ENCODE results near the gene MAK. TPM values are rescaled to one million over a fixed set of nuclear protein-coding genes. Genes with fewer than 3 reads are reported as not detected.
A peak's percentile ranks its signal among the peaks of the same experiment; 100 is the strongest.
"Not testable (repeated sequence)": the region's sequence is repeated elsewhere in the genome, so short reads cannot be mapped to it uniquely, and the experiment has no call there.

MAK gene
- total RNA-seq, 1 experiment from 2014 or later: 0.22 TPM

- BruUV-seq (replicated peaks); H3K9me2 ChIP-seq (ENCODE audit: insufficient read depth); RAD21 ChIA-PET (ENCODE audit: low non-redundant PET in 1 of 2, low total read pairs in 2 of 2, uncharacterized antibody in 2 of 2, unreplicated experiment in 2 of 2); H3K9ac ChIP-seq (ENCODE audit: low read length); H4K20me1 ChIP-seq (ENCODE audit: insufficient read depth); intact Hi-C loops (cut with micrococcal nuclease); H3K4me3 ChIP-seq (replicated peaks in 1 of 2; ENCODE audit: low read depth in 1 of 2, low read length in 2 of 2); H3K36me3 ChIP-seq (ENCODE audit: control insufficient read depth in 1 of 2, insufficient read depth in 2 of 2, low read length in 2 of 2); H2AFZ ChIP-seq (ENCODE audit: low read depth, low read length, poor library complexity, severe bottlenecking); H3K9me3 ChIP-seq (ENCODE audit: control insufficient read depth in 1 of 2, insufficient read depth in 1 of 2, low read depth in 1 of 2, low read length in 2 of 2); H3K27ac ChIP-seq (ENCODE audit: low read depth, low read length); DNase-seq (ENCODE audit: low read depth, low spot score); ATAC-seq; H3K27me3 ChIP-seq (ENCODE audit: insufficient read depth, low read length): not testable (repeated sequence)
- ChIA-PET CTCF (interaction anchor here (1.1 kb wide), 1 partner anchor 211 kb away, joined by 3 read pairs; no protein-coding TSS in a partner anchor), POLR2A (interaction anchor here (1.6 kb wide), 1 partner anchor 10 kb away, joined by 3 read pairs; no protein-coding TSS in a partner anchor)
- peaks cover 12% of the 10 kb centered on the region for H3K79me2 ChIP-seq (ENCODE audit: insufficient read depth, low read length)
- H3K4me1 ChIP-seq (ENCODE audit: control insufficient read depth in 1 of 2, insufficient read depth in 2 of 2, low read length in 2 of 2): peaks cover 12 to 21% of the 10 kb centered on the region in 2 experiments; a peak in 3 of 4 replicates
- peak overlapping the region; percentile 80 for H3K4me2 ChIP-seq (ENCODE audit: low read length)
Observed at GRCh38 chr6:10720960-10721849, 117.1 kb downstream of the MAK start.

DNA sequence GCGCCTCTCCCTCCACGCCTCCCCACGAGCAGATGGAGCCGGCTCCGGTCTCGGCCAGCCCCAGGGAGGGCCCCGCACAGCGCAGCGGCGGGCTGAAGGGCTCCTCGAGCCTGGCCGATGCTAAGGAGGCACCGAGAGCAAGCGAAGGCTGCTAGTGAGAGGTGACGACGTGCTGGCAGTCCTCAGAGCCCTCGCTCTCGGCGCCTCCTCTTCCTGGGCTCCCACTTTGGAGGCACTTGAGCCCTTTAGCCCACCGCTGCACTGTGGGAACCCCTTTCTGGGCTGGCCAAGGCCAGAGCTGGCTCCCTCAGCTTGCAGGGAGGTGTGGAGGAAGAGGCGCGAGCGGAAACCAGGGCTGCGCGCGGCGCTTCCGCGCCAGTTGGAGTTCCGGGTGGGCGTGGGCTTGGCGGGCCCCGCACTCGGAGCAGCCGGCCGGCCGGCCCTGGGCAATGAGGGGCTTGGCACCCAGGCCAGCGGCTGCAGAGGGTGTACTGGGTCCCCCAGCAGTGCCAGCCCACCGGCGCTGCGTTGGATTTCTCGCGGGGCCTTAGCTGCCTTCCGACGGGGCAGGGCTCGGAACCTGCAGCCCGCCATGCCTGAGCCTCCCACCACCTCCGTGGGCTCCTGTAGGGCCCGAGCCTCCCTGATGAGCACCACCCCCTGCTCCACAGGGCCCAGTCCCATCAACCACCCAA lies 117.9 kb downstream of the MAK start:
- no peaks in the 10 kb centered on the region for H3K36me3 ChIP-seq (ENCODE audit: control insufficient read depth in 1 of 2, insufficient read depth in 2 of 2, low read length in 2 of 2)
- H3K4me3 ChIP-seq (replicated peaks in 1 of 2; ENCODE audit: low read depth in 1 of 2, low read length in 2 of 2): no peak overlapping the region
- H3K4me2 ChIP-seq (ENCODE audit: low read length): no peak overlapping the region
- POLR2A ChIA-PET: no interaction called here
- H4K20me1 ChIP-seq (ENCODE audit: insufficient read depth): no peaks in the 10 kb centered on the region
- no TSS peak for BruUV-seq (replicated peaks)
- no peaks in the 10 kb centered on the region for H3K9me2 ChIP-seq (ENCODE audit: insufficient read depth)
- H3K27ac ChIP-seq (ENCODE audit: low read depth, low read length): no peak overlapping the region; the same call in 1 of the 2 replicates
- CTCF ChIA-PET: interaction anchor here (1.1 kb wide), 1 partner anchor 210 kb away, joined by 3 read pairs; no protein-coding TSS in a partner anchor
- H3K79me2 ChIP-seq (ENCODE audit: insufficient read depth, low read length): peaks cover 12% of the 10 kb centered on the region
- peaks cover 0 to 10% of the 10 kb centered on the region in 2 experiments; a peak in 1 of 4 replicates for H3K9me3 ChIP-seq (ENCODE audit: control insufficient read depth in 1 of 2, insufficient read depth in 1 of 2, low read depth in 1 of 2, low read length in 2 of 2)
- ATAC-seq (no peak), DNase-seq (ENCODE audit: low read depth, low spot score) (no peak)
- intact Hi-C loops (cut with micrococcal nuclease): no loop called here
- H3K27me3 ChIP-seq (ENCODE audit: insufficient read depth, low read length): no peaks in the 10 kb centered on the region
- H3K9ac ChIP-seq (ENCODE audit: low read length): no peak overlapping the region
- RAD21 ChIA-PET (ENCODE audit: low non-redundant PET in 1 of 2, low total read pairs in 2 of 2, uncharacterized antibody in 2 of 2, unreplicated experiment in 2 of 2): no interaction called here
- no peak overlapping the region for H2AFZ ChIP-seq (ENCODE audit: low read depth, low read length, poor library complexity, severe bottlenecking)
- H3K4me1 ChIP-seq (ENCODE audit: control insufficient read depth in 1 of 2, insufficient read depth in 2 of 2, low read length in 2 of 2): peaks cover 12 to 21% of the 10 kb centered on the region in 2 experiments; a peak in 3 of 4 replicates
- TF ChIP-seq EZH2 (IDR thresholded peaks at IDR 0.05) (no peak), ATF3 (IDR thresholded peaks at IDR 0.05) (no peak), CBX3 (IDR thresholded peaks at IDR 0.05; ENCODE audit: low read depth) (no peak), YY1 (IDR thresholded peaks at IDR 0.05; ENCODE audit: extremely low read depth, insufficient replicate concordance, low read depth, low read length) (no peak), RAD21 (IDR thresholded peaks at IDR 0.05; ENCODE audit: low read depth) (no peak), SRF (IDR thresholded peaks at IDR 0.05; ENCODE audit: low read depth) (no peak), ELF1 (IDR thresholded peaks at IDR 0.05; ENCODE audit: borderline replicate concordance, low read depth) (no peak), SIN3A (IDR thresholded peaks at IDR 0.05; ENCODE audit: low read depth) (no peak), CTCF (IDR thresholded peaks at IDR 0.05 in 2 of 3, conservative IDR thresholded peaks at IDR 0.05 in 1 of 3; ENCODE audit: borderline replicate concordance in 1 of 3, insufficient read depth in 1 of 3, low read depth in 2 of 3, low read length in 2 of 3) (no peak)
- TF ChIP-seq, protein P1, sequence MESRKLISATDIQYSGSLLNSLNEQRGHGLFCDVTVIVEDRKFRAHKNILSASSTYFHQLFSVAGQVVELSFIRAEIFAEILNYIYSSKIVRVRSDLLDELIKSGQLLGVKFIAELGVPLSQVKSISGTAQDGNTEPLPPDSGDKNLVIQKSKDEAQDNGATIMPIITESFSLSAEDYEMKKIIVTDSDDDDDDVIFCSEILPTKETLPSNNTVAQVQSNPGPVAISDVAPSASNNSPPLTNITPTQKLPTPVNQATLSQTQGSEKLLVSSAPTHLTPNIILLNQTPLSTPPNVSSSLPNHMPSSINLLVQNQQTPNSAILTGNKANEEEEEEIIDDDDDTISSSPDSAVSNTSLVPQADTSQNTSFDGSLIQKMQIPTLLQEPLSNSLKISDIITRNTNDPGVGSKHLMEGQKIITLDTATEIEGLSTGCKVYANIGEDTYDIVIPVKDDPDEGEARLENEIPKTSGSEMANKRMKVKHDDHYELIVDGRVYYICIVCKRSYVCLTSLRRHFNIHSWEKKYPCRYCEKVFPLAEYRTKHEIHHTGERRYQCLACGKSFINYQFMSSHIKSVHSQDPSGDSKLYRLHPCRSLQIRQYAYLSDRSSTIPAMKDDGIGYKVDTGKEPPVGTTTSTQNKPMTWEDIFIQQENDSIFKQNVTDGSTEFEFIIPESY (IDR thresholded peaks at IDR 0.05; ENCODE audit: extremely low read depth, insufficient replicate concordance, low read length): no peak
